HepG2 (cell line): ENCODE results near the gene IQGAP3. TPM values are rescaled to one million over a fixed set of nuclear protein-coding genes. Genes with fewer than 3 reads are reported as not detected.

Source experiments
- AGO1 ChIP-seq: fragments of 200-400 bp; formaldehyde crosslinking; IDR thresholded peaks from 2 replicates; pipeline ENCODE4 v1.6.1; 2017; ENCODE audit warnings: mild to moderate bottlenecking, low read depth, low read length, moderate library complexity; ENCODE audit not compliant: poor library complexity, severe bottlenecking
- AHDC1 ChIP-seq: sonication (generic); formaldehyde crosslinking; IDR thresholded peaks from 2 replicates; pipeline ENCODE4 v1.5.1; 2020; ENCODE audit warnings: mild to moderate bottlenecking, missing genetic modification reagents, borderline replicate concordance
- ATRX ChIP-seq: sonication (generic); formaldehyde crosslinking; IDR thresholded peaks from 2 replicates; pipeline ENCODE4 v1.4.0; 2020; ENCODE audit warnings: missing genetic modification reagents, borderline replicate concordance
- MXI1 ChIP-seq: IDR thresholded peaks from 3 replicates; pipeline ENCODE4 v1.6.1; 2012; ENCODE audit warnings: low read depth, low read length, inconsistent platforms, borderline replicate concordance
- RAD21 ChIP-seq: fragments of 450-650 bp; formaldehyde crosslinking; IDR thresholded peaks from 2 replicates; pipeline ENCODE4 v1.5.0; 2020; ENCODE audit warnings: mild to moderate bottlenecking
- SALL2 ChIP-seq: sonication (generic); formaldehyde crosslinking; IDR thresholded peaks from 2 replicates; pipeline ENCODE4 v1.8.1; 2023; ENCODE audit warnings: mild to moderate bottlenecking, missing genetic modification reagents, inconsistent platforms
- SMC3 ChIP-seq: IDR thresholded peaks from 2 replicates; pipeline ENCODE4 v1.6.1; 2011; ENCODE audit warnings: low read length, improper control_type of control experiment
- TBX2 ChIP-seq: sonication (generic); formaldehyde crosslinking; IDR thresholded peaks from 2 replicates; pipeline ENCODE4 v1.5.0; 2020; ENCODE audit warnings: missing genetic modification reagents, mild to moderate bottlenecking, borderline replicate concordance
- ZBTB40 ChIP-seq, 2 experiments: fragments of 450-650 bp in 1 of 2; sonication (generic) in 1 of 2; formaldehyde crosslinking in 1 of 2; IDR thresholded peaks; 2 replicates each; pipeline versions ENCODE4 v1.6.1 to v1.8.0; 2016 to 2022; ENCODE audit warnings: antibody characterized with exemption in 1 of 2, mild to moderate bottlenecking in 1 of 2, missing genetic modification reagents in 1 of 2
- ZNF605 ChIP-seq: sonication (generic); formaldehyde crosslinking; IDR thresholded peaks from 2 replicates; pipeline ENCODE4 v1.8.0; 2022; ENCODE audit warnings: mild to moderate bottlenecking, missing genetic modification reagents
- polyA plus RNA-seq, 8 experiments: library from polyadenylated mRNA; depleted of rRNA in 3 of 8; stranded (reverse) in 7 of 8; unstranded in 1 of 8; fragments of >200 nt; fragmentation: Illumina TruSeq in 4 of 8; extraction: Trizol in 4 of 8; gene quantifications; 2 replicates each; pipeline versions ENCODE4 v1.2.1 to v1.2.3, GENCODE V29; 2011 to 2016; ENCODE audit warnings: low read depth in 4 of 8, missing spikeins in 1 of 8, mixed read lengths in 1 of 8; ENCODE audit not compliant: insufficient read depth in 1 of 8
- total RNA-seq, 5 experiments: library from RNA; depleted of rRNA; stranded (reverse); fragments of >200 nt; fragmentation: Illumina TruSeq; extraction: Trizol; gene quantifications; 2 replicates each; pipeline ENCODE4 v1.2.3, GENCODE V29; 2016; ENCODE audit warnings: low read depth in 1 of 5
- TF ChIP-seq, protein P1 (sequence below): sonication (generic); formaldehyde crosslinking; IDR thresholded peaks from 2 replicates; pipeline ENCODE4 v1.5.1; 2020; ENCODE audit warnings: mild to moderate bottlenecking, moderate library complexity, missing genetic modification reagents

The IQGAP3 gene
- total and polyA plus RNA-seq, 2 of the 13 experiments (the other 11 are each of a cell fraction or from before 2014, with no cell fraction given), result 13.5 to 14.1 TPM

GRCh38 chr1:156583821-156584622 is 11.7 kb upstream of the IQGAP3 start (continued):
- TF ChIP-seq ZBTB40 (IDR thresholded peaks at IDR 0.05), result no peak
- TF ChIP-seq ZBTB40 (CRISPR knock-in tag; IDR thresholded peaks at IDR 0.05), result no peak
- TF ChIP-seq ZNF605, result no peak
- TF ChIP-seq AHDC1 (CRISPR knock-in tag), result no peak
- no peak for TF ChIP-seq TBX2 (CRISPR knock-in tag)
- no peak for TF ChIP-seq ATRX
- TF ChIP-seq SALL2 (CRISPR knock-in tag), result no peak
- peak; percentile 47; the same call in 1 of the 2 replicates for TF ChIP-seq SMC3
- no peak for TF ChIP-seq RAD21 (CRISPR knock-in tag)
- no peak for TF ChIP-seq MXI1
- TF ChIP-seq AGO1, result no peak
- TF ChIP-seq, protein P1, sequence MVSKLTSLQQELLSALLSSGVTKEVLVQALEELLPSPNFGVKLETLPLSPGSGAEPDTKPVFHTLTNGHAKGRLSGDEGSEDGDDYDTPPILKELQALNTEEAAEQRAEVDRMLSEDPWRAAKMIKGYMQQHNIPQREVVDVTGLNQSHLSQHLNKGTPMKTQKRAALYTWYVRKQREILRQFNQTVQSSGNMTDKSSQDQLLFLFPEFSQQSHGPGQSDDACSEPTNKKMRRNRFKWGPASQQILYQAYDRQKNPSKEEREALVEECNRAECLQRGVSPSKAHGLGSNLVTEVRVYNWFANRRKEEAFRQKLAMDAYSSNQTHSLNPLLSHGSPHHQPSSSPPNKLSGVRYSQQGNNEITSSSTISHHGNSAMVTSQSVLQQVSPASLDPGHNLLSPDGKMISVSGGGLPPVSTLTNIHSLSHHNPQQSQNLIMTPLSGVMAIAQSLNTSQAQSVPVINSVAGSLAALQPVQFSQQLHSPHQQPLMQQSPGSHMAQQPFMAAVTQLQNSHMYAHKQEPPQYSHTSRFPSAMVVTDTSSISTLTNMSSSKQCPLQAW (CRISPR knock-in tag), result no peak
